ENCODE results near the gene F2.

- TF ChIP-seq, protein P1, sequence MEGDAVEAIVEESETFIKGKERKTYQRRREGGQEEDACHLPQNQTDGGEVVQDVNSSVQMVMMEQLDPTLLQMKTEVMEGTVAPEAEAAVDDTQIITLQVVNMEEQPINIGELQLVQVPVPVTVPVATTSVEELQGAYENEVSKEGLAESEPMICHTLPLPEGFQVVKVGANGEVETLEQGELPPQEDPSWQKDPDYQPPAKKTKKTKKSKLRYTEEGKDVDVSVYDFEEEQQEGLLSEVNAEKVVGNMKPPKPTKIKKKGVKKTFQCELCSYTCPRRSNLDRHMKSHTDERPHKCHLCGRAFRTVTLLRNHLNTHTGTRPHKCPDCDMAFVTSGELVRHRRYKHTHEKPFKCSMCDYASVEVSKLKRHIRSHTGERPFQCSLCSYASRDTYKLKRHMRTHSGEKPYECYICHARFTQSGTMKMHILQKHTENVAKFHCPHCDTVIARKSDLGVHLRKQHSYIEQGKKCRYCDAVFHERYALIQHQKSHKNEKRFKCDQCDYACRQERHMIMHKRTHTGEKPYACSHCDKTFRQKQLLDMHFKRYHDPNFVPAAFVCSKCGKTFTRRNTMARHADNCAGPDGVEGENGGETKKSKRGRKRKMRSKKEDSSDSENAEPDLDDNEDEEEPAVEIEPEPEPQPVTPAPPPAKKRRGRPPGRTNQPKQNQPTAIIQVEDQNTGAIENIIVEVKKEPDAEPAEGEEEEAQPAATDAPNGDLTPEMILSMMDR (IDR thresholded peaks at IDR 0.05; ENCODE audit: low read depth, low read length): no peak
- TF ChIP-seq POLR2A (IDR thresholded peaks at IDR 0.05; ENCODE audit: extremely low read depth, insufficient read length): no peak
- TF ChIP-seq MYC (IDR thresholded peaks at IDR 0.05; ENCODE audit: low read depth, low read length): no peak
Measured at GRCh38 chr11:46681814-46682213, 37.2 kb upstream of the F2 start.
